ENCODE measurements around the gene TRIM46. TPM values are rescaled to one million over a fixed set of nuclear protein-coding genes. Genes with fewer than 3 reads are reported as not detected.
"Not testable (repeated sequence)": the region's sequence is repeated elsewhere in the genome, so short reads cannot be mapped to it uniquely, and the experiment has no call there.

TRIM46 gene
- total RNA-seq, 1 experiment from 2014 or later = 1.0 TPM

- DNase-seq = peak; percentile 99
- H3K9me3 ChIP-seq (replicated peaks) = no peaks in the 10 kb centered on the region
- H3K27me3 ChIP-seq = no peaks in the 10 kb centered on the region
- H3K27ac ChIP-seq = peak overlapping the region; percentile 68
- peak overlapping the region; percentile 65 for H3K4me3 ChIP-seq
- peaks cover 3% of the 10 kb centered on the region for H3K4me1 ChIP-seq
- no peaks in the 10 kb centered on the region; the same call in 1 of the 2 replicates for H3K36me3 ChIP-seq
Measured at GRCh38 chr1:155227261-155228095, 53.8 kb downstream of the TRIM46 start.

DNA sequence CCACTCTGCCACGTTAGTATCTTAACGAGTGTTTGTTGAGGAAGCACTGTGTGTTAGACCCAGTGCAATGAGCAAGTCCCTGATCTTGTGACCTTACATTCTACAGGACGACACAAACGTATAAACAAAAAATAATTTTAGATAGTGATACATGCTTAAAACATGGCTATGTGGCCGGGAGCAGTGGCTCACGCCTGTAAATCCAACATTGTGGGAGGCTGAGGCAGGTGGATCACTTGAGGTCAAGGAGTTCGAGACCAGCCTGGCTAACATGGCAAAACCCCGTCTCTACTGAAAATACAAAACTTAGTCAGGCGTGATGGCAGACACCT lies 54.4 kb downstream of the TRIM46 start:
- no peak for DNase-seq
- Histone ChIP-seq H3K4me3 (peak overlapping the region; percentile 65), H3K9me3 (replicated peaks) (no peaks in the 10 kb centered on the region), H3K36me3 (no peaks in the 10 kb centered on the region; the same call in 1 of the 2 replicates), H3K4me1 (peaks cover 3% of the 10 kb centered on the region), H3K27ac (peak overlapping the region; percentile 68), H3K27me3 (no peaks in the 10 kb centered on the region)

DNA sequence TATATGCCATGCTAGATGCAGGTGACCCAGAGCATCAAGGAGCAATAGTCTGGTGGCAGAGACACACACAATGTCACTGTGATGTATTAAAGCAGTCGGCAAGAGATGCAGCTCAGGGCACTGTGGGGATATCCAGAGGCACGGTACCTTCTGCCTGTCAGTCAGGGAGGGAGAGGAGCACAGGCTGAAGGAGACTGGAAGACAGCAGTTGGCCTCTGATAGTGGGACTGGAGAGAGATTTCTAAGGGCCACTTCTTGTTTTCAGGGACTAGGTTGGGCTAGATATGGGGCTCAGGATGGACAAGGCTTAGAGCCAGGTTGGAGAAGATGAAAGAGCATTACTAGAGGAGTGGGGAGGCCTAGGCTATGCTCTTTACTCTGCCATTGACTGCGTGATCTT lies 57.7 kb downstream of the TRIM46 start:
- not testable (repeated sequence) for DNase-seq; H3K27ac ChIP-seq; H3K9me3 ChIP-seq (replicated peaks); H3K27me3 ChIP-seq; H3K36me3 ChIP-seq; H3K4me1 ChIP-seq; H3K4me3 ChIP-seq

GRCh38 chr1:155232001-155232978 lies 58.6 kb downstream of the TRIM46 start:
- not testable (repeated sequence) for H3K36me3 ChIP-seq; DNase-seq; H3K27ac ChIP-seq; H3K4me1 ChIP-seq; H3K27me3 ChIP-seq; H3K9me3 ChIP-seq (replicated peaks); H3K4me3 ChIP-seq

DNA sequence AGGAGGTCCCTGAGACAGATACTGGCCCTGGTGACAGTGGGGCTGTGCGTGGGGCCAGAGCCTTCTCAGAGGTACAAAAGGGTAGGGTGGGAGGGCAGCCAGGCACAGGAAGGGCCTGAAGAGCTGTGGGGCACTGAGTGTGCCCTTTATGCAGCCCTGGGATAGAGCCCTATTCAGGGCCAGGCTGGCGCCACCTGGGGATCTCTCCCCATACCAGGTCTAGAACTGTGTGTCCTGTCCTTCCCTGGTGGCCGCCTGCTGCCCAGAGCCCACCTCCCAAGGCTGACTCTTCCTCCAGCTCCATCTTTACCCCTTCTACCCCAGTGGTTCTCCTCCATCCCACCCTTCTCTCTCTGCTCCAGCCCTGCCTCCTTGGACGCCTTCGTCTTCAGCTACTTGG lies 59.9 kb downstream of the TRIM46 start:
- not testable (repeated sequence) for H3K27me3 ChIP-seq; H3K4me3 ChIP-seq; H3K4me1 ChIP-seq; DNase-seq; H3K36me3 ChIP-seq; H3K9me3 ChIP-seq (replicated peaks); H3K27ac ChIP-seq

Other genes starting within 250 kb of the TRIM46 start
- gene PMVK, start 237.1 kb upstream of the TRIM46 start, total RNA-seq (2014; rRNA removed; shearing (Covaris generic)) = 4.6 and 4.9 TPM in 2 replicates
- gene PBXIP1, start 217.8 kb upstream of the TRIM46 start, total RNA-seq (2014; rRNA removed; shearing (Covaris generic)) = 40.2 TPM in 2 replicates
- 29.4 and 29.8 TPM in 2 replicates for gene PYGO2, start 212.1 kb upstream of the TRIM46 start, total RNA-seq (2014; rRNA removed; shearing (Covaris generic))
- 102 and 110 TPM in 2 replicates for gene SHC1, start 203.1 kb upstream of the TRIM46 start, total RNA-seq (2014; rRNA removed; shearing (Covaris generic))
- gene CKS1B, start 199.2 kb upstream of the TRIM46 start, total RNA-seq (2014; rRNA removed; shearing (Covaris generic)) = 299 and 303 TPM in 2 replicates
- 25.6 and 28.0 TPM in 2 replicates for gene FLAD1, start 190.5 kb upstream of the TRIM46 start, total RNA-seq (2014; rRNA removed; shearing (Covaris generic))
- gene LENEP, start 180.3 kb upstream of the TRIM46 start, total RNA-seq (2014; rRNA removed; shearing (Covaris generic)) = not detected in 2 replicates
- 4.8 and 5.6 TPM in 2 replicates for gene ZBTB7B, start 171.0 kb upstream of the TRIM46 start, total RNA-seq (2014; rRNA removed; shearing (Covaris generic))
- not detected in 2 replicates for gene DCST2, start 140.1 kb upstream of the TRIM46 start, total RNA-seq (2014; rRNA removed; shearing (Covaris generic))
- not detected in 2 replicates for gene DCST1, start 140.0 kb upstream of the TRIM46 start, total RNA-seq (2014; rRNA removed; shearing (Covaris generic))
- 16.9 and 18.3 TPM in 2 replicates for gene ADAM15, start 122.5 kb upstream of the TRIM46 start, total RNA-seq (2014; rRNA removed; shearing (Covaris generic))
- 15.3 and 17.8 TPM in 2 replicates for gene EFNA4, start 110.1 kb upstream of the TRIM46 start, total RNA-seq (2014; rRNA removed; shearing (Covaris generic))
- 3.5 and 4.2 TPM in 2 replicates for gene EFNA3, start 95.0 kb upstream of the TRIM46 start, total RNA-seq (2014; rRNA removed; shearing (Covaris generic))
- gene EFNA1, start 46.0 kb upstream of the TRIM46 start, total RNA-seq (2014; rRNA removed; shearing (Covaris generic)) = 1.8 and 2.2 TPM in 2 replicates
- 12.9 and 14.8 TPM in 2 replicates for gene SLC50A1, start 38.0 kb upstream of the TRIM46 start, total RNA-seq (2014; rRNA removed; shearing (Covaris generic))
- gene DPM3, start 33.3 kb upstream of the TRIM46 start, total RNA-seq (2014; rRNA removed; shearing (Covaris generic)) = 16.1 and 16.8 TPM in 2 replicates
- 84.2 and 90.9 TPM in 2 replicates for gene KRTCAP2, start 545 bp upstream of the TRIM46 start, total RNA-seq (2014; rRNA removed; shearing (Covaris generic))
- 4.1 and 4.5 TPM in 2 replicates for gene THBS3, start 34.0 kb downstream of the TRIM46 start, total RNA-seq (2014; rRNA removed; shearing (Covaris generic))
- gene MTX1, start 34.8 kb downstream of the TRIM46 start, total RNA-seq (2014; rRNA removed; shearing (Covaris generic)) = 25.2 and 31.7 TPM in 2 replicates
- gene ENTREP3, start 81.6 kb downstream of the TRIM46 start, total RNA-seq (2014; rRNA removed; shearing (Covaris generic)) = 12.1 and 12.7 TPM in 2 replicates
- gene SCAMP3, start 88.5 kb downstream of the TRIM46 start, total RNA-seq (2014; rRNA removed; shearing (Covaris generic)) = 42.1 and 43.4 TPM in 2 replicates
- gene CLK2, start 99.7 kb downstream of the TRIM46 start, total RNA-seq (2014; rRNA removed; shearing (Covaris generic)) = 29.7 and 43.1 TPM in 2 replicates
- gene HCN3, start 103.6 kb downstream of the TRIM46 start, total RNA-seq (2014; rRNA removed; shearing (Covaris generic)) = 1.6 and 1.7 TPM in 2 replicates
- 0.04 TPM in 1 of 2 replicates, not detected in the other for gene PKLR, start 127.6 kb downstream of the TRIM46 start, total RNA-seq (2014; rRNA removed; shearing (Covaris generic))
- gene FDPS, start 135.0 kb downstream of the TRIM46 start, total RNA-seq (2014; rRNA removed; shearing (Covaris generic)) = 144 and 148 TPM in 2 replicates
- 18.6 and 21.0 TPM in 2 replicates for gene RUSC1, start 147.0 kb downstream of the TRIM46 start, total RNA-seq (2014; rRNA removed; shearing (Covaris generic))